Brain microvascular endothelial cell (primary cell): Measurements from ENCODE around the gene TIGAR.

Source experiments
- DNase-seq: peaks from one replicate; pipeline ENCODE4 v3.0.0-alpha.2; 2020
- H3K27ac ChIP-seq: fragments of 250-450 bp; sonication (Bioruptor Pico); 2 replicates; pipeline ENCODE4 v1.5.1; 2020; ENCODE audit warnings: mild to moderate bottlenecking, moderate library complexity
- H3K27me3 ChIP-seq: fragments of 250-450 bp; sonication (Bioruptor Pico); replicated peaks from 2 replicates; pipeline ENCODE4 v1.5.1; 2020; ENCODE audit warnings: mild to moderate bottlenecking
- H3K36me3 ChIP-seq: fragments of 250-450 bp; sonication (Bioruptor Pico); replicated peaks from 2 replicates; pipeline ENCODE4 v1.5.1; 2020; ENCODE audit warnings: mild to moderate bottlenecking
- H3K4me3 ChIP-seq: 2 replicates; pipeline ENCODE4 v1.5.1; 2011; ENCODE audit warnings: low read depth, mild to moderate bottlenecking, control low read depth, low read length, moderate library complexity
- CTCF ChIP-seq: IDR thresholded peaks from 2 replicates; pipeline ENCODE4 v1.5.1; 2011; ENCODE audit warnings: low read depth, mild to moderate bottlenecking, moderate library complexity, low read length, control low read depth, inconsistent platforms; ENCODE audit errors: missing control alignments
- in situ Hi-C: cut with HindIII; loops from 2 replicates; pipeline ENCODE4 v1.10.0; 2017; ENCODE audit warnings: low sequenced_read_pairs, low pct_ligation_motif_present

Gene TIGAR

GRCh38 chr12:4289998-4290790 lies 30.8 kb upstream of the TIGAR start:
- no peak for TF ChIP-seq CTCF
- no peak overlapping the region for H3K4me3 ChIP-seq
- DNase-seq, result no peak
- H3K27ac ChIP-seq, result no peak overlapping the region
- no peaks in the 10 kb centered on the region for H3K36me3 ChIP-seq
- peaks cover 2% of the 10 kb centered on the region for H3K27me3 ChIP-seq
- in situ Hi-C loops, result no loop called here

GRCh38 chr12:4292341-4293073 lies 28.5 kb upstream of the TIGAR start:
- no peak for TF ChIP-seq CTCF
- no peak overlapping the region for H3K4me3 ChIP-seq
- H3K27me3 ChIP-seq, result peaks cover 2% of the 10 kb centered on the region
- no peaks in the 10 kb centered on the region for H3K36me3 ChIP-seq
- no peak overlapping the region for H3K27ac ChIP-seq
- DNase-seq, result no peak
- in situ Hi-C loops, result no loop called here

- peaks cover 2% of the 10 kb centered on the region for H3K27me3 ChIP-seq
- no peak overlapping the region for H3K4me3 ChIP-seq
- no peak for DNase-seq
- no peaks in the 10 kb centered on the region for H3K36me3 ChIP-seq
- in situ Hi-C loops, result no loop called here
- TF ChIP-seq CTCF, result no peak
- no peak overlapping the region for H3K27ac ChIP-seq
These were observed 27.6 kb upstream of the TIGAR start for GRCh38 chr12:4293299-4293965.

GRCh38 chr12:4293966-4294505 lies 27.0 kb upstream of the TIGAR start:
- Histone ChIP-seq H3K27ac (no peak overlapping the region), H3K36me3 (no peaks in the 10 kb centered on the region), H3K27me3 (peaks cover 2% of the 10 kb centered on the region), H3K4me3 (no peak overlapping the region)
- no peak for TF ChIP-seq CTCF
- in situ Hi-C loops, result no loop called here
- DNase-seq, result no peak

- Histone ChIP-seq H3K27ac (no peak overlapping the region), H3K4me3 (no peak overlapping the region), H3K27me3 (no peaks in the 10 kb centered on the region), H3K36me3 (no peaks in the 10 kb centered on the region)
- in situ Hi-C loops, result no loop called here
- DNase-seq, result no peak
- no peak for TF ChIP-seq CTCF
These were observed 24.3 kb upstream of the TIGAR start for GRCh38 chr12:4296751-4297150.
